DLD1 (cell line): ENCODE data around the gene COQ2.
"Not testable (repeated sequence)": the region's sequence is repeated elsewhere in the genome, so short reads cannot be mapped to it uniquely, and the experiment has no call there.

Experiments used
- in situ Hi-C: cut with HindIII; loops from 2 replicates; pipeline ENCODE4 v1.10.0; 2017; ENCODE audit warnings: low sequenced_read_pairs

The COQ2 gene

DNA sequence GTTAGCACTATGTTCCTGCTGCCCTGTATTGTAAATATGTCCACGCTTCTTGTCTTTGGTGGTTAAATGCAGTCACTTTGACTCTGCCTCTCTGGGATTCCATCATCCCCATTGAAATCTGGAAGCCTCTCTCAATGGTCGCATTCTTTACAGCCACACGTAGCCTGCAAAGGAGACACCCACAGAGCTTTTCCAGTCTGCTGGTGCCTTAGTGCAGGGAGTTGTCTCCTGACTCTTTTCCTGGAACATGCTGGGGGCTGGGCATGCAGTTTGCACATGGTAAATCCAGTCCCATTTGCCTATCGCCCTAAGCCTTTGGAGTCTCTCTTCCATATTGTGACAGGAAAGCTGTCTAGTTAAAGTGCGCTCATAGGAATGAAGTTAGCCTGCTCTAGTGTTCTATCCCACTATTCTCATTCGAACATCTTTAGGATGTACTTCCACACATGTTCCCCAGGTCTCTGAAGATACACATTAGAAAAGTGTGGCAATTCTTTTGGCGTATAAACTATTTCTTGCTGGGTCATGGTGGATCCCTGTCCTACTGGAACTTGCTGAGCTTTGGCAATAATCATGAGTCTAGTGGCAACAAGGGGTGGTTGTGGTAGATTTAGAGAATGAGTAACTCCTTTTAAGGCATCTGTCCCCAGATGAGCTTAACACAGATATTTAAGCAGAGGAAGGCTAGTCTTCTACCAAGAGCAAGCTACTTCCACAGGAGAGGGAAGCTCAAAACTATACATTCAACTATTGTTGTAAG, 33.7 kb downstream of the COQ2 start:
- in situ Hi-C loops: no loop called here

DNA sequence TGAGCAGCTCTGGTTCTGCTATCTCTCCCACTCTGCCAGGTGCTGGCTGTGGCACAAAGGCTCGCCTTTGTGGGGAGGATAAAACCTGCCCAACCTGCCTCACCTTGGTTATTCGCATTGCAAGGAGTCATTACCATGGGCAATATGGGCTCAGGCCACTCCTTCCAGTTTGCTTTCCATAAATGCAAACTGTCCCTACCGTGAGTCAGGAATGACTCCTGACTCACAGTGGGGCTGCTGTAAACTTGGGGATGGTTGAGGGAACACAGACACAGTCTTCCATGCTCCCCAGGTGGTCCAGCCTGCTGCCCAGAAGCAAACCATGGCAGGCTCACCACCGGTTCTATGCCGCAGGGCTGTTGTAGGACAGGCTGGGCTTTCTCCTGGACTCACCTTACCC, 36.1 kb downstream of the COQ2 start:
- in situ Hi-C loops: no loop called here

DNA sequence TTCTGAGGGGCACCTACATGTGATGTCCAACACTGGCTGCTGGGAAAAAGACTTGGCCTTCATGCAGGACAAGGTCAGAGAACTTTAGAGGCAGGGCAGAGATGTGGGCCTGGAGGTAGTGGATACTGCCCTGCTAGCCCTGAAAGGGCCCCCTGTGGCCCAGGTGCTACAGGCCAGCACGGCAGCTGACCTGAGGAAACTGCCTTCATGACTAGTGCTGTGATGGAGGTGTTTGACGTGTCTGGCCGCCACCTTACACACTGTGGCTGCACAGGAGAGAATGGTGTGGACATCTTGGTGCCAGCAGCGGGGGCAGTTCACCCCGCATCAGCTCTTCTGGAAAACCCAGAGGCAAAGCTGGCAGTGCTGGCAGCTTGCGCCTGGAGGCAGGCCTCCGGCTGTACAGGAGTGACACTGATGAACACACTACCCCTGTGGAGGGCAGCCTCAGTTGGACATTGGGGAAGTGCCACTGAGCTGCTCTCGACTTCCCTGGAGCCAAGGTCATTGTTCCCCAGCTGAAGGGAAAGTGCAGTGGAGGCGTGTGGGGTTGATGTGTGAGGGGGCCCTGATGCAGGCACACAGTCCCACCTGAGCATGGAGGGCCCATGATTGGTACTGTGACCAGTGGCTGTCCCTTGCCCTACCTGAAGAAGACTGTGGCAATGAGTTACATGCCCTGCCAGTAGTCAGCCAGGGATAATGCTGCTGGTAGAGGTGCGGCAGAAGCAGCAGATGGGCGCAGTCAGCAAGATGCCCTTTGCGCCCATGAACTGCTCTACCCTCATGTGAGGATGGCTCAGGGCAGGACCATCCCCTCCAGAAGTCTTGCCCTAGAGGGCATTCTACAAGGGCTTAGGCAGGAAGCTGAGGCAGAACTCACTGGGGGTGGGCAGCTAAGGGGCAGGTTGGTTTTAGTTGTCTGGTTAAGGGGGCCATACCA, 36.9 kb downstream of the COQ2 start:
- in situ Hi-C loops: no loop called here

DNA sequence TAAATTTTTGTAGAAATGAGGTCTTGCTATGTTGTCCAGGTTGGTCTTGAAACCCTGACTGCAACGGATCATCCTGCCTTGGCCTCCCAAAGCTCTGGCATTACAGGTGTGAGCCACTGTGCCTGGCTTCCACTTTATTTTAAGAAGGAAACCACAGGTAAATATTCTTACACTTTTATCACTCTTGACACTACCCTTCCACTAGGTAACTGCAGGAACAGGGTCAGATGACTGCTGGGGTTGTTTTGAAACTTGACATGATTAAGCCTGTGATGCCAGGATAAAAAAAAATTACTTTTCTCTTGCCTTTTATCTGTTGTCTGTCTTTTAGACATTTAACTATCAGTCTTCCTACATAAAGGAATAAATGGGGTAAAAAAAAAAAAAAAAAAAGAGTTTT, 43.5 kb downstream of the COQ2 start:
- in situ Hi-C loops: no loop called here

DNA sequence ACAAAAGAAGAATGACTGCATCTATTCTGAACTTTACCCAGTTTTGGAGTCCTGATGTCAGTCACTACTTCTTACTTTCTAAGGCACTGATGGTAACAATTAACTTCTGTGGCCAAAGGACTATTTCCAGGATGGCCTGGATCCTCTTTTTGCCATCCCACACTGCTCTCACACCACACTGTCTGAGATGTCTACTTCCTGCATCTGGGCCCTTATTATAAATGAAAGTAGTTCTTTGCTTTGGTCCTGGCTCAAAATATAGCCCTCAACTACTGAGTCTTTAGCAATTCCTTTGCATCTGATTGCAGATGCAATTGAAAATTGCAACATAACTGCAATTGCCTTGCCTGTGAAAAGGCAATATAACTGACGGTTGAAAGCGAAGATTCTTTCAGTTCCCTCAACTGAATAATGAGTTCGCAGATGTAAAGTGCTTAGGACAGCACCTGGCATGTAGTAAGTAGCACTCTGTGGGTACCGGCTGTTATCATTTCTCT, 44.2 kb downstream of the COQ2 start:
- in situ Hi-C loops: no loop called here

DNA sequence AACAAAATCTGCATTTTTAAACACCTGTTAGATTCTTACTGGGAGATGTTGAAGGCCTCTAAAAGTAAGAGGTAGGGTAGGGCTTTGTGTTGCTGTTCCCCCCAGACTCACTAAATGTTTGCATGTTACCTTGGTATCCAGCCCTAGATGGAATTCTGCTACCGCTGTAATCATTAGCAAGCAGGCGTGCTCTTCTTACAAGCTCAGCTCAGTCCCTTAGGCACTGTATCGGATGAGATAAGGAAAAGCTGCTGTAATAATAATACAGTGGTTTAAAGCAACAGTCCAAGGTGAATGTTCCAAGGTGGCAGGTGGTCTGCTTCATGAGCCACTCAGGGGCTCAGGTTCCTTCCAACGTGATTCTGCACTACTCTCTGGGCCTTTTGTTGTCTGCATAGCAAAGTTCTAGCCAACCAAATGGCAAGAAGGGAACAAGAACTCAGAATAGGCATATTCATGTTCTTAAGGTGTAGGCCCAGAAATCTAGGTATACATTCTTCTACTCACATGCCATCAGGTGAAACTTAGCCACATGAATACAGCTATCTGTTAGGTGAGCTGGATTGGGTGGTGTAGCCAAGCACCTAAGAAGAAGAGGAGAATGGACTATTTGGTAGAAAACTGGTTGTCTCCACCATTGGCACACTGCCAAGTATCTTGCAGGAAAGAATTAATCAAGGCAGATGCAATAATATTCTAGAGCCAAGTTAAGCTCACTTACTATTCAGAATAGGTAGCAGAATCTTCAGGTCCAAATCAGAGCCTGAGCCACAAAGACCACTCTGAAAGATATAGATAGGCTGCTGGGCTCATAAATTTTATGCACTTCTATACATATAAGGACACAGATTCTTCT, 46.0 kb downstream of the COQ2 start:
- in situ Hi-C loops: no loop called here

DNA sequence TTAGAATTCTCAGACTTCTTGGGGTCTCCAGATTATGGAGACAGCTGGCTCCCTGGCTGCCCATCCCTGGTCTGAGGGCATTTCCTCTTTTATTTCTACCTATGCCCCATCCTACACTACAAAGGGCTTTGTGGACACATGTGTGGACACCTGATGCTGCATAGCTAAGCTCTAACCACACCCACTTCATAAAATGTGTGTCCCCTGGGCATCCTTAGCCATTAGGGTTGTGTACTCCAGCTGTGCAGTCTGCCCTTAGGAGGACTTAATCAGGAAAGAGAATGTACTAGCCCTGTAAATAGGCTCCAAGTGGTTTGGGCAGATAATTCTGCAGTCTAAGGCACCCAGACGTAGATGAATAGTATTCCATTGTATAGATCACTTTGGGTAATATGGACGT, 47.0 kb downstream of the COQ2 start:
- in situ Hi-C loops: no loop called here

DNA sequence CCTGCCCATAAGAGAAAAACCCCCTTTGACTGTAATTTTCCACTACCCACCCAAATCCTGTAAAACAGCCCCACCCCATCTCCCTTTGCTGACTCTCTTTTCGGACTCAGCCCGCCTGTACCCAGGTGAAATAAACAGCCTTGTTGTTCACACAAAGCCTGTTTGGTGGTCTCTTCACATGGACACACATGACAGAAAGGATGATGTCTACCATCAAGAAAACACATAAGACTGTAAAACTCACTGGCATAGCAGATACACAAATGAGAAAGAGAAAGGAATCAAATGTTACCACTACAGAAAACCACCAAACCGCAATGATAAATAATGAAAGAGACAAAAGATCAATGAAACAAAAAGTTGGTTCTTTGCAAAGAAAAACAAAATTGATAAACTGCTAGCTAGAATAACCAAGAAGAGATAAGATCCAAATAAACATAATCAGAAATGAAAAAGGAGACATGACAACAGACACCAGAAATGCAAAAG, 48.9 kb downstream of the COQ2 start:
- in situ Hi-C loops: not testable (repeated sequence)

DNA sequence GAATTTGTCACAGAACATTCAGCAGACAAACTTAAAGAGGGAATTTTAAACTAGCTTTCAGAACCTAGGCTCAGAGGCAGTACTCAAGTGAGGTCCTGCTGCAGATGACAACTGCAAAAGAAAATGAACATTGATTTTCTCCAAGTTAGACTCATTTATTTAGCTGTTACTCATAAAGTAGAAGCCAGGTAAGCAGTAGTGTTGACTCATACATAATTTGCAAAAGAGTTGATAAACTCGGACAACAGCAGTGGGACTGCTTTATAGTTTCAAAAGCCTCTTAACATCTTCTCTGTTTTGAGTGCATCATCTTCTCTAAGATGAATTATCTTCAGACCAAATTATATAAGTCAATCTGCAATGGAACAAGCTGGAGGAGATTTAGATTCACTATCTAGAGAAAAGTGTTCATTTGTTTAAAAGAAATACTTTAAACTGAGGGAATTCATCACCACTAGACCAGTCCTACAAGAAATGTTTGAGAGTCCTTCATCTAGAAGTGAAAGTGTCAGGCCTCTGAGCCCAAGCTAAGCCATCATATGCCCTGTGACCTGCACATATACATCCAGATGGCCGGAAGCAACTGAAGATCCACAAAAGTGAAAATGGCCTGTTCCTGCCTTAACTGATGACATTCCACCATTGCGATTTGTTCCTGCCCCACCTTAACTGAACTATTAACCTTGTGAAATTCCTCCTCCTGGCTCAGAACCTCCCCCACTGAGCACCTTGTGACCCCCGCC, 49.5 kb downstream of the COQ2 start:
- in situ Hi-C loops: no loop called here

DNA sequence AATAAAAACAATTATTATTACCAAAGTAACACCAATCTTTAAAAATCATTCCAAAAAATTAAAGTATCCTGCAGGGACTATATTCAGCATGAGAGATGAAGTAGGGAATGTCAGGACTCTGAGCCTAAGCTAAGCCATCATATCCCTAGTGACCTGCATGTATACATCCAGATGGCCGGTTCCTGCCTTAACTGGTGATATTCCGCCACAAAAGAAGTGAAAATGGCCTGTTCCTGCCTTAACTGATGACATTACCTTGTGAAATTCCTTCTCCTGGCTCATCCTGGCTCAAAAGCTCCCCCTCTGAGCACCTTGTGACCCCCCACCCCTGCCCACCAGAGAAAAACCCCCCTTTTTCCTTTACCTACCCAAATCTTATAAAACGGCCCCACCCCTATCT, 50.2 kb downstream of the COQ2 start:
- in situ Hi-C loops: not testable (repeated sequence)

DNA sequence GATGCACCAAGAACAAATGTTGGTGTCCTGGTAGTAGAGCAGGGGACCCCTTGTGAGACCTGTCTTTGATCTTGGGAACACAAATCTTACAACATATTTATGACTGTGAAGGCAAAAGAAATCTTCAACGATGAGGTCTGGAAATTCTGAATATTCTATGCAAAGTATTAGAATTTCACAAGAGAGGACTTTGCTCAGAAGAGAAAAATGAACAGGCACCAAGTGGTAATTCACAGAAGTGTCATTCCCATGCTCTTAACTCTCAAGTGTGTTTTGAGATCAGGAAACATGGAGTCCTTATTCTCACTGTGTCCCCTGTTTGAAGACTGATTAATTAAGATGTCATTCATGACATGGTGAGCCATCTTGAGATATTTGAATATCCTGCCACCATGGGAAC, 52.5 kb downstream of the COQ2 start:
- in situ Hi-C loops: no loop called here

DNA sequence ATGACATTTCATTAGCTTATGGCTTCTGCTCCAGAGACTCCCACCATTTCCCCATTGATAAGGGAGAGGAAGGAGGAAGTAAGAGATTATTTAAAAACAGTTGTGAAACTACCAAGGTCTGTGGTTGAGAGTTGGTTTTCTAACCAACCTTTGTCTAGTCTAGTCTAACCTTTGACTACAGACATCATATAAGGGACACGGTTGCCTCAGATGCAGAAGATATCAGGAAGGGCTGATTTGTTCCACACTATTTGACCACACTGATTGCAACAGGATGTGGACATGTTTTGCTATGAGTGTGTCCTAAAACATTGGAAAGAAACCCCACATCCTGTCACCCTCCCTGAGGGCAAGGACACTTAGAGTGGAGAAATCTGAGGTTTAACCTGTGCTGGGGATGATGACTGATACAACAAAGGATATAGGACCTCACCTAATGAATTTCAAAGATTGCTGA, 53.0 kb downstream of the COQ2 start:
- in situ Hi-C loops: no loop called here

DNA sequence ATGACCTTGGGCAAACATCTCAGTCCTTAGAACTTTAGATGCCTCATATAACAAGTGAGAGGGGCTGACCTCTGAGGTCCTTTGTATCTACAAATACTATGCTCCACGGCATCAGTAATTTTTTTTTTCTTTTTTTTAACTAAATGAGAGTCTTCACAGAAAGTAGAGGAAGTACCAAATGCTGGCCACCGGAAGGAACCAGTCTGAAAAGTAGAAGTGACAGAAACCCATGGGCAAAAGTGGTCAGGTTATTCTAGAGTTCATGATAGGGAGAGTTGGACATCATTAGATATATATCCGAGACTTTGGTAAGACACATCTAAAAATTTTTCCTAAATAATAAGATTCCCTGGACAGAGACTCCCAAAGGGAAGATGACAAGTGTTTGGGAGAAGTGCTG, 53.7 kb downstream of the COQ2 start:
- in situ Hi-C loops: no loop called here

DNA sequence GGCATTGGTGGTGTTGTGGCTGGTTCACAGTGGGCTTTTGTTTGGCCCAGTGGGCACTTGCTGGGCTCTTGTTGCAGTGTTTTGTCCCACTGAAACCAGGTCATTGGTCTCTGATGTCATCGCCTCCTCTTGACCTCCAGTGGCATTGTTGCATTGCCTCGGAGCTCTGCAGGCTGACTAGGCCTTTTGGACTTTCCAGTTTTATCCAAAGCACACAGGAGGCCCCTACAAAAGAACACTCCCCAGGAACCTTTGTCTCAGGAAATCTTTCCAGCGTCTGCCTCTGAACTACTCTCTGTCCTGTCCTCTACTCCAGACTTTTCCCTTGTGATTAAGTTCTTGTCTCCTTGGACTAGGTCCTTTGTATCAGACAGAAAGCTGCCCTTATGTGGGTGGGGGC, 54.8 kb downstream of the COQ2 start:
- in situ Hi-C loops: no loop called here

DNA sequence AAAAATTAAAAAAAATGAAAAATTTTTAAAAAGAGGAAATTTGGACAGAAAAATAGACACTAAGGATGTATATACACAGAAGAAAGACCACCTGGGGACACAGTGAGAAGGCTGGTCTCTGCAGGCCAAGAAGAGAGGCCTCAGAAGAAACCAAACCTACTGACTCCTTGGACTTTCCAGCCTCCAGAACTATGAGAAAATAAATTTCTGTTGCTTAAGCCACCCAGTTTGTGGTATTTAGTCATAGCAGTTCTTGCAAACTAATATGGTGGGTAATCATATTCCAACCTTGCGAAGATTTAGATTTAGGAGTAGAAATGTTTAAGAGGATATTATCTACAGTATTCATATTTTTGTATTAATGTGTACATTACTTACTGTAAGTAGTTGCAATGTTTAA, 56.4 kb downstream of the COQ2 start:
- in situ Hi-C loops: no loop called here

DNA sequence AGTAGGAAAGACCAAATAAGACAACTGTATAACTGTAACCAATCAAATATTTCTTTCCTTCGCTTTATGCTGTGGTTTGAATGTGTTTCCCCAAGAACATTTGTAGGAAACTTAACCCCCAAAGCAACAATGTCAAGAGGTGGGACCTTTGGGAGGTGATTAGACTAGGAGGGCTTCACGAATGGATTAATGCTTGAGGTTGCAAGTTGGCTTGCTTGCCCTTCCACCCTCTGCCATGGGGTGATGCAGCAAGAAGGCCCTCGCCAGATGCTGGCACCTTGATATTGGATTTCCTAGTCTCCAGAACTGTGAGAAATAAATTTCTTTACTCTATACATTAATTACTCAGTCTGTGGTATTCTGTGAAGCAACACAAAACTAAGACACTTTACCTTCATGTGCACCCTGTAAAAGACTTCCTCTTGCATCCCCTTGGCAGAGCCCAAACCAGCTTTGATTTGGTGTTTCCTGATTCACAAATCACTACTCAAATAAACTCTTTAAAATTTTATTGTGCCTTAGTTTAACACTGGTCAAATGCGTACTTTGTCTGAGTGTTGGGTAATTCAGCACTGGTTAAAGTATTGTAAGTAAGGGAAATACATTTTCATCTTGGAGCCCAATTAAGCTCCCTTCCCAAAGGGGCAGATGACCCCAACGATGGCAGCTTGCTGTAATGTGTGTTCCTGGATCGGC, 59.9 kb downstream of the COQ2 start:
- in situ Hi-C loops: no loop called here

DNA sequence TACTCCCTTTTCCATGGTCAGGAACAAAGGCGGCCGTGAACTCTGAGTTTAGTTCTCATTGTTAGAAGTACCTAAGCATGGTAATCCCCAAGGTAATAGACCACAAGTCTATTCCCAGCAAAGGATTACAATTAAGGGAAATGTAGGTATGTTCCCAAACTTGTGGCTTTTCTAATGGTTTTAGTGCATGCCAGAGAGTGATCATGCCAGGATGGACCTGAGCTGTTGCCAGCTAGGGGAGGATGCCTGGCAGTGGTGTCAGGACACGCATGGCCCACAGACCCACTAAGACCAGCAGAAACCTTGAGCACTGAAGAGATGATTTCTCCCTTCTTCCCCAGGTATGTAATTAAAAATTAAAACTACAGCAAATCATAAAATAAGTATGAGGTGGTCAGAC, 60.8 kb downstream of the COQ2 start:
- in situ Hi-C loops: no loop called here

DNA sequence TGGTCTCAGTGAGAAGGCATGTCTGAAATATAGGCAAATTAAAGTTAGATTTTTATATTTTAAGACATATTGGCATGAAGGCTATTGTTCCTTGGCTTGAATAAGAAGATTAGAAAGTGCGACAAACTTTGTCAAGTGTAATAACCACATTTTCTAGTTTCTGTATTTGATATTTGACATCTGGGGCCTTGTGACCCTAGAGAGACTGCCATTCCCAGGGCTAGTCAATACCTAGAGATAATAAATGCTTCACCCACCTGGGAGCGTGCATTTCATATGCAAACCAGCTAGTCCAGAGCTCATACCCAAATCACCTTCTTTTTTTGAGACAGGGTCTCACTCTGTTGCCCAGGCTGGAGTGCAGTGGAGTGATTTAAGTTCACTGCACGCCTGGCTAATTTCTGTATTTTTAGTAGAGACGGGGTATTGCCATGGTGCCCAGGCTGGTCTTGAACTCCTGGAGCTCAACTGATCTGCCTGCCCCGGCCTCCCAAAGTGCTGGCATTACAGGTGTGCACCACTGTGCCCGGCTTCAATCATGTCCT, 62.6 kb downstream of the COQ2 start:
- in situ Hi-C loops: no loop called here
